A549 treated with CpdA at 1 μM for 4 hours (cell line): ENCODE measurements around the gene TOPORS. TPM values are rescaled to one million over a fixed set of nuclear protein-coding genes. Genes with fewer than 3 reads are reported as not detected.

Experiments
- total RNA-seq: library from RNA; stranded (reverse); fragments of 200-300 nt; extraction: Qiagen RNA extraction; gene quantifications from 5 replicates; pipeline ENCODE4 v1.2.3, GENCODE V29; 2022; ENCODE audit warnings: low read depth

The TOPORS gene
- 11.9 to 18.9 TPM (median 14.3 TPM) in 5 replicates for total RNA-seq

GRCh38 chr9:32552172-32552872, at the start of gene TOPORS, which contains the start of gene SMIM27:
TOPORS (minus strand) TSS chr9:32552586; CDS start chr9:32552436, 150 bp downstream.
SMIM27 (plus strand) TSS chr9:32552327; CDS start chr9:32552435, 108 bp downstream.

GRCh38 chr9:32572900-32573523, 20.6 kb upstream of the TOPORS start, which contains the start of gene NDUFB6:
NDUFB6 (minus strand) TSS chr9:32573159; CDS start chr9:32573060, 99 bp downstream.

DNA sequence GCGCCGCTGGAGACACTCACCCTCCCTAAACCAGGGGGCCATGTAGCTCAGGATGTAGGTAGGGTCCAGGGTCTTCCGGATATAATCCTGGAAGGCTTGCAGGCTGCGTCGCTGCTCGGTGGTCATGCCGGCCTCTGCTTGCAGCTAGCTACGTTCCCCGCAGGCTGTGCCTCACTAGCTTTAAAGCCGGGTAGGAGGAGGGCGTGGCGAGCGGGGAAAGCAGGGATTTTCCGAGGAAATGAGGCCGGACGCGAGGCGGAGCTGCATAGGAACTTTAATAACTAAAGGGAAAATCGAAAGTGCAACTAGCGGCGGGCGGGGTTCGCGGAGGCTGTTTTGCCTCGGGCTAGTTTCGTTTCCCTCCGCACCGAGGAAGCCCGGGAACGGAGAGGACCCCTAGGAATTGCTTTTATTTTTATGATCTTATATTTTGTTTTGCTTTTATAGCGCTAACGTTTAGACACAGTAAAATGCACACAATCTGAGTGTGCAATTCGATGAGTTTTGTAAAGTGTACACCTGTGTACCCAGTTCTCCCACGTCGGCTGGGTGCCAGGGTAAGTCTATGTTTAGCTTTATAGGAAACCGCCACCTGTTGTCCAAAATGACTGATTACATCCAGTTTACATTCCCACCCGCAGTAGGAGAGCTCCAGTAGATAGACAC, 26.2 kb downstream of the TOPORS start, which contains the start of gene RIGI:
Gene RIGI (minus strand): TSS at position 156 of the 666 bp plus-strand sequence. CDS start 30 bp downstream, at position 126.

Other genes starting within 250 kb of the TOPORS start
- gene ACO1, start 167.9 kb downstream of the TOPORS start, total RNA-seq, result 30.0 to 31.6 TPM (median 31.1 TPM) in 5 replicates
- 3.7 to 5.5 TPM (median 3.9 TPM) in 5 replicates for gene RIGI, start 26.4 kb downstream of the TOPORS start, total RNA-seq
- gene SMIM27, start 259 bp downstream of the TOPORS start, total RNA-seq, result 11.3 to 15.8 TPM (median 14.4 TPM) in 5 replicates
- gene NDUFB6, start 20.6 kb upstream of the TOPORS start, total RNA-seq, result 103 to 119 TPM (median 109 TPM) in 5 replicates
- gene TAF1L, start 83.1 kb upstream of the TOPORS start, total RNA-seq, result not detected in 5 replicates
- not detected in 5 replicates for gene TMEM215, start 231.0 kb upstream of the TOPORS start, total RNA-seq